ENCODE data around the gene GRAP. TPM values are rescaled to one million over a fixed set of nuclear protein-coding genes. Genes with fewer than 3 reads are reported as not detected.

Gene GRAP
- total RNA-seq, 1 experiment from 2014 or later, result 0.55 TPM

GRCh38 chr17:18976201-18976600 lies 70.6 kb downstream of the GRAP start:
- H3K36me3 Mint-ChIP-seq (ENCODE audit: insufficient read depth in 1 of 3, low read depth in 3 of 3), result peaks cover 24 to 63% (median 47%) of the 10 kb centered on the region in 3 experiments; a peak in 6 of 7 replicates
- TF ChIP-seq CTCF (conservative IDR thresholded peaks at IDR 0.05), result no peak

More at GRCh38 chr17:18976201-18976600, 70.6 kb downstream of the GRAP start:
- Histone ChIP-seq H3K4ac (ENCODE audit: low read depth, low read length) (no peak overlapping the region), H3K14ac (ENCODE audit: insufficient read depth, low read length) (no peak overlapping the region), H3K27me3 (ENCODE audit: insufficient read depth, low read length) (no peaks in the 10 kb centered on the region), H4K8ac (replicated peaks; ENCODE audit: insufficient read length, low read depth, low read length) (no peak overlapping the region), H2BK20ac (ENCODE audit: low read depth, low read length, poor library complexity, severe bottlenecking) (no peak overlapping the region), H3K4me1 (ENCODE audit: insufficient read depth, low read length) (no peaks in the 10 kb centered on the region), H3T11ph (ENCODE audit: low read length) (no peak overlapping the region), H3K4me2 (ENCODE audit: insufficient read depth, insufficient read length, low read length) (no peak overlapping the region), H4K91ac (ENCODE audit: insufficient read length, low read depth, low read length) (no peak overlapping the region), H2BK15ac (ENCODE audit: low read depth, low read length) (no peak overlapping the region), H3K18ac (ENCODE audit: insufficient read length, low read depth, low read length) (no peak overlapping the region), H2AFZ (ENCODE audit: low read length) (no peak overlapping the region), H2BK5ac (ENCODE audit: insufficient read length, low read length) (no peak overlapping the region), H3K23ac (ENCODE audit: insufficient read length, low read depth, low read length) (no peak overlapping the region), H2BK120ac (ENCODE audit: low read depth, low read length, poor library complexity, severe bottlenecking) (no peak overlapping the region), H3K79me2 (ENCODE audit: insufficient read depth, low read length) (no peaks in the 10 kb centered on the region), H3K27ac (ENCODE audit: insufficient read length, low read depth, low read length) (no peak overlapping the region), H3K23me2 (ENCODE audit: insufficient read length, low read depth, low read length, poor library complexity, severe bottlenecking) (no peaks in the 10 kb centered on the region), H3K56ac (ENCODE audit: insufficient read length, low read depth, low read length) (no peak overlapping the region), H3K9ac (ENCODE audit: extremely low read depth, insufficient read length, low read length) (no peak overlapping the region), H4K5ac (ENCODE audit: insufficient read length, low read depth, low read length) (no peak overlapping the region), H2AK5ac (ENCODE audit: insufficient read length, low read length) (no peak overlapping the region), H2BK12ac (ENCODE audit: insufficient read length, low read depth, low read length) (no peak overlapping the region), H3K79me1 (ENCODE audit: insufficient read depth, low read depth, low read length, poor library complexity, severe bottlenecking) (no peaks in the 10 kb centered on the region), H3K9me3 (ENCODE audit: control insufficient read depth, low read depth, low read length) (no peaks in the 10 kb centered on the region), H4K20me1 (ENCODE audit: control insufficient read depth, insufficient read depth, insufficient read length) (no peaks in the 10 kb centered on the region)
- H3K9me3 Mint-ChIP-seq, result no peaks in the 10 kb centered on the region
- H3K27me3 Mint-ChIP-seq (ENCODE audit: low read depth), result no peaks in the 10 kb centered on the region
- no peak overlapping the region for H3K4me3 Mint-ChIP-seq
- DNase-seq, result no peak
- no peak overlapping the region for H3K27ac Mint-ChIP-seq
- WGBS (ENCODE audit: extremely low coverage, insufficient read length, low lambda C conversion rate), result no CpG with 5 or more reads among the region's 4 CpGs
- peaks cover 4% of the 10 kb centered on the region in 2 experiments for H3K4me1 Mint-ChIP-seq

Data from H9 (cell line).